DMS114 treated with DMSO at 0.1 percent for 48 hours (cell line): ENCODE results near the gene CARD6.
"Not testable (repeated sequence)": the region's sequence is repeated elsewhere in the genome, so short reads cannot be mapped to it uniquely, and the experiment has no call there.

ENCODE experiments used
- DNase-seq: peaks from one replicate; lab custom pipeline; 2025; ENCODE audit not compliant: unreplicated experiment; lab: John Stamatoyannopoulos, UW

CARD6 gene

GRCh38 chr5:40869384-40869783, 28.2 kb downstream of the CARD6 start:
- DNase-seq: no peak

GRCh38 chr5:40871177-40871576, 30.0 kb downstream of the CARD6 start:
- no peak for DNase-seq

- not testable (repeated sequence) for DNase-seq
Observed at GRCh38 chr5:40872253-40872652, 31.1 kb downstream of the CARD6 start.

GRCh38 chr5:40873286-40873880, 32.2 kb downstream of the CARD6 start:
- no peak for DNase-seq

- no peak for DNase-seq
Observed at GRCh38 chr5:40875958-40876357, 34.8 kb downstream of the CARD6 start.

GRCh38 chr5:40877371-40877988, 36.3 kb downstream of the CARD6 start:
- DNase-seq: no peak

- DNase-seq: peak; percentile 63
Observed at GRCh38 chr5:40879163-40879942, 38.2 kb downstream of the CARD6 start.

- DNase-seq: no peak
Observed at GRCh38 chr5:40882291-40882690, 41.1 kb downstream of the CARD6 start.

GRCh38 chr5:40883051-40883450, 41.9 kb downstream of the CARD6 start:
- DNase-seq: not testable (repeated sequence)

- not testable (repeated sequence) for DNase-seq
Observed at GRCh38 chr5:40895440-40896425, 54.6 kb downstream of the CARD6 start.

- DNase-seq: peak; percentile 49
Observed at GRCh38 chr5:40904205-40904993, 63.2 kb downstream of the CARD6 start.

GRCh38 chr5:40904994-40905306, 63.8 kb downstream of the CARD6 start:
- no peak for DNase-seq

GRCh38 chr5:40906351-40906751, 65.2 kb downstream of the CARD6 start:
- DNase-seq: no peak

- no peak for DNase-seq
Observed at GRCh38 chr5:40909264-40909663, 68.1 kb downstream of the CARD6 start, which contains the start of gene C7. Gene C7 (plus strand): TSS chr5:40909497. CDS start chr5:40909611, 114 bp downstream.

GRCh38 chr5:40909723-40910122, 68.6 kb downstream of the CARD6 start:
- no peak for DNase-seq
